ENCODE results near the gene BCO1.
A peak's percentile ranks its signal among the peaks of the same experiment; 100 is the strongest.

The BCO1 gene

GRCh38 chr16:81275795-81276194, 37.3 kb downstream of the BCO1 start:
- no peak for DNase-seq (ENCODE audit: low spot score)

GRCh38 chr16:81276323-81276722, 37.8 kb downstream of the BCO1 start:
- no peak for DNase-seq (ENCODE audit: low spot score)

- no peak for DNase-seq (ENCODE audit: low spot score)
Observed at GRCh38 chr16:81277541-81278080, 39.1 kb downstream of the BCO1 start.

- no peak for DNase-seq (ENCODE audit: low spot score)
Observed at GRCh38 chr16:81278526-81278925, 40.0 kb downstream of the BCO1 start.

- DNase-seq (ENCODE audit: low spot score), result no peak
Observed at GRCh38 chr16:81279392-81279791, 40.9 kb downstream of the BCO1 start.

GRCh38 chr16:81280393-81280792, 41.9 kb downstream of the BCO1 start:
- no peak for DNase-seq (ENCODE audit: low spot score)

- no peak for DNase-seq (ENCODE audit: low spot score)
Observed at GRCh38 chr16:81283044-81283443, 44.6 kb downstream of the BCO1 start.

- DNase-seq (ENCODE audit: low spot score), result no peak
Observed at GRCh38 chr16:81284995-81285600, 46.6 kb downstream of the BCO1 start.

GRCh38 chr16:81286190-81286589, 47.7 kb downstream of the BCO1 start:
- DNase-seq (ENCODE audit: low spot score), result no peak

GRCh38 chr16:81291117-81291516, 52.6 kb downstream of the BCO1 start:
- no peak for DNase-seq (ENCODE audit: low spot score)

GRCh38 chr16:81292936-81293335, 54.4 kb downstream of the BCO1 start:
- no peak for DNase-seq (ENCODE audit: low spot score)

- DNase-seq (ENCODE audit: low spot score), result no peak
Observed at GRCh38 chr16:81293909-81294802, 55.7 kb downstream of the BCO1 start.

- no peak for DNase-seq (ENCODE audit: low spot score)
Observed at GRCh38 chr16:81296631-81297030, 58.1 kb downstream of the BCO1 start.

- DNase-seq (ENCODE audit: low spot score), result no peak
Observed at GRCh38 chr16:81307770-81308169, 69.3 kb downstream of the BCO1 start.

GRCh38 chr16:81310045-81310644, 71.7 kb downstream of the BCO1 start:
- no peak for DNase-seq (ENCODE audit: low spot score)

GRCh38 chr16:81311762-81312161, 73.3 kb downstream of the BCO1 start:
- DNase-seq (ENCODE audit: low spot score), result no peak

GRCh38 chr16:81313701-81314602, 75.5 kb downstream of the BCO1 start:
- no peak for DNase-seq (ENCODE audit: low spot score)

- peak; percentile 97 for DNase-seq (ENCODE audit: low spot score)
Observed at GRCh38 chr16:81314603-81315270, 76.2 kb downstream of the BCO1 start, which contains the start of gene GAN. TSS of gene GAN (plus strand) at chr16:81314962. CDS start at chr16:81315114, 152 bp downstream.

- peak; percentile 79 for DNase-seq (ENCODE audit: low spot score)
Observed at GRCh38 chr16:81315271-81316175, 77.0 kb downstream of the BCO1 start.

GRCh38 chr16:81316176-81316496, 77.6 kb downstream of the BCO1 start:
- DNase-seq (ENCODE audit: low spot score), result no peak
